ENCODE results near the gene POC1A.

GRCh38 chr3:52038227-52038626, 116.0 kb downstream of the POC1A start:
- TF ChIP-seq RCOR1 (IDR thresholded peaks at IDR 0.05; ENCODE audit: low read length) (no peak), RAD21 (IDR thresholded peaks at IDR 0.05; ENCODE audit: low read length) (no peak), CTCF (IDR thresholded peaks at IDR 0.05) (no peak), EP300 (IDR thresholded peaks at IDR 0.05; ENCODE audit: borderline replicate concordance in 1 of 2, low read depth in 1 of 2, low read length in 1 of 2) (no peak), EZH2phosphoT487 (IDR thresholded peaks at IDR 0.05; ENCODE audit: borderline replicate concordance, low read depth) (no peak), GABPA (IDR thresholded peaks at IDR 0.05; ENCODE audit: low read depth) (no peak), RFX5 (IDR thresholded peaks at IDR 0.05; ENCODE audit: low read length) (no peak), NFIC (IDR thresholded peaks at IDR 0.05; ENCODE audit: borderline replicate concordance) (no peak), POLR2AphosphoS5 (IDR thresholded peaks at IDR 0.05; ENCODE audit: low read depth, low read length) (no peak), REST (IDR thresholded peaks at IDR 0.05; ENCODE audit: low read depth, low read length) (no peak), IRF3 (IDR thresholded peaks at IDR 0.05; ENCODE audit: low read depth, low read length) (no peak), CHD2 (IDR thresholded peaks at IDR 0.05; ENCODE audit: low read length, partially characterized antibody) (no peak)
